Breast epithelium (tissue), 4 donors: ENCODE data around the gene NELL1. TPM values are rescaled to one million over a fixed set of nuclear protein-coding genes. Genes with fewer than 3 reads are reported as not detected.
"Not testable (repeated sequence)": the region's sequence is repeated elsewhere in the genome, so short reads cannot be mapped to it uniquely, and the experiment has no call there.

Experiments used
- DNase-seq, 2 donors: peaks; one replicate each; pipeline ENCODE4 v3.0.0-alpha.2; 2019; ENCODE audit warnings: low spot score in 2 of 2
- H3K27ac ChIP-seq, 2 donors: fragments of 200-600 bp; sonication (generic) in 1 of 2; one replicate each; pipeline ENCODE4 v1.5.1; 2016 to 2019; ENCODE audit warnings: mild to moderate bottlenecking in 1 of 2
- H3K27me3 ChIP-seq, 2 donors: fragments of 200-600 bp; sonication (generic) in 1 of 2; one replicate each; pipeline versions ENCODE4 v1.5.1 to v1.6.0; 2017 to 2019; ENCODE audit warnings: control low read depth in 1 of 2, mild to moderate bottlenecking in 1 of 2
- H3K36me3 ChIP-seq: fragments of 200-600 bp; one replicate; pipeline ENCODE4 v1.5.1; 2019
- H3K4me1 ChIP-seq, 2 donors: fragments of 200-600 bp; sonication (generic); one replicate each; pipeline ENCODE4 v1.5.1; 2016 to 2019; ENCODE audit warnings: control low read depth in 1 of 2
- H3K4me3 ChIP-seq, 3 donors: fragments of 200-600 bp; sonication (generic); 1 replicate in 2 of 3; 2 replicates in 1 of 3; pipeline ENCODE4 v1.5.1; 2016 to 2019; ENCODE audit warnings: mild to moderate bottlenecking in 3 of 3, moderate library complexity in 2 of 3
- H3K9me3 ChIP-seq, 2 donors: fragments of 200-600 bp; sonication (generic) in 1 of 2; one replicate each; pipeline ENCODE4 v1.5.1; 2016 to 2019; ENCODE audit warnings: control low read depth in 1 of 2
- POLR2A ChIP-seq: fragments of 450-650 bp; IDR thresholded peaks from one replicate; pipeline ENCODE4 v1.6.1; 2016; ENCODE audit warnings: antibody characterized with exemption, mild to moderate bottlenecking, moderate library complexity
- POLR2AphosphoS5 ChIP-seq, 3 donors: sonication (generic); formaldehyde crosslinking; IDR thresholded peaks; one replicate each; pipeline ENCODE4 v1.6.1; 2017; ENCODE audit warnings: antibody characterized with exemption in 3 of 3
- intact Hi-C: fragments of 100-400 bp; cut with DNase I; formaldehyde crosslinking; loops from one replicate; pipeline ENCODE4 v1.15.1; 2023; ENCODE audit warnings: low total_unique reads
- total RNA-seq, 3 donors: library from RNA; depleted of rRNA; stranded (reverse); fragments of >200 nt; gene quantifications; one replicate each; pipeline ENCODE4 v1.1.0, GENCODE V29; 2016
- TF ChIP-seq, protein P1 (sequence below), 3 donors: fragments of 450-650 bp; IDR thresholded peaks; one replicate each; pipeline ENCODE4 v1.5.1; 2016 to 2017; ENCODE audit warnings: antibody characterized with exemption in 3 of 3, mild to moderate bottlenecking in 3 of 3, moderate library complexity in 3 of 3

The NELL1 gene
- total RNA-seq, 3 donors from 2014 or later = 0.15 TPM; not detected in 2

DNA sequence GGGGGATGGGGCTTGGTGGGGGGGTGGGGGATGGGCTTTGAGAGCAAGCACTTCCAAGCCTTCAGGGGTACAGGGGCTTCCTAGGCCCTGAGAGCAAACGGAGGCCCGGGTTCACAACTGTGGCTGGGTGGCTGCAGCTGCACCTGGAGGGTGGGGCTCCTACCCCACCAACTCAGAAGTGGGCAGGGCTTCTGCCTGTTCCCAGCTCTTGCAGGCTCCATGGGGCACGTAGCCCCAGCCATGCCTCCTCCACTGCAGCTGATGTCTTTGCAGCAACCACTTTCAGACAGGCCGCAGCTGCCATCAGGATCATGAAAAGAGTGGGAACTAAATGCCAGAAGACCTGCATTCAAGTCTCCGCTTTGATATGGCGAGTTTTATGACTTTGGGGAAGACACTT is 464.3 kb downstream of the NELL1 start:
- Histone ChIP-seq H3K27me3 (peaks cover 0 to 3% of the 10 kb centered on the region in 2 donors), H3K36me3 (no peaks in the 10 kb centered on the region), H3K27ac (no peak overlapping the region), H3K4me1 (no peaks in the 10 kb centered on the region), H3K4me3 (no peak overlapping the region), H3K9me3 (no peaks in the 10 kb centered on the region)
- no peak for DNase-seq
- intact Hi-C loops = no loop called here
- TF ChIP-seq POLR2A (no peak), POLR2AphosphoS5 (IDR thresholded peaks at IDR 0.05) (no peak)
- TF ChIP-seq, protein P1, sequence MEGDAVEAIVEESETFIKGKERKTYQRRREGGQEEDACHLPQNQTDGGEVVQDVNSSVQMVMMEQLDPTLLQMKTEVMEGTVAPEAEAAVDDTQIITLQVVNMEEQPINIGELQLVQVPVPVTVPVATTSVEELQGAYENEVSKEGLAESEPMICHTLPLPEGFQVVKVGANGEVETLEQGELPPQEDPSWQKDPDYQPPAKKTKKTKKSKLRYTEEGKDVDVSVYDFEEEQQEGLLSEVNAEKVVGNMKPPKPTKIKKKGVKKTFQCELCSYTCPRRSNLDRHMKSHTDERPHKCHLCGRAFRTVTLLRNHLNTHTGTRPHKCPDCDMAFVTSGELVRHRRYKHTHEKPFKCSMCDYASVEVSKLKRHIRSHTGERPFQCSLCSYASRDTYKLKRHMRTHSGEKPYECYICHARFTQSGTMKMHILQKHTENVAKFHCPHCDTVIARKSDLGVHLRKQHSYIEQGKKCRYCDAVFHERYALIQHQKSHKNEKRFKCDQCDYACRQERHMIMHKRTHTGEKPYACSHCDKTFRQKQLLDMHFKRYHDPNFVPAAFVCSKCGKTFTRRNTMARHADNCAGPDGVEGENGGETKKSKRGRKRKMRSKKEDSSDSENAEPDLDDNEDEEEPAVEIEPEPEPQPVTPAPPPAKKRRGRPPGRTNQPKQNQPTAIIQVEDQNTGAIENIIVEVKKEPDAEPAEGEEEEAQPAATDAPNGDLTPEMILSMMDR (IDR thresholded peaks at IDR 0.05) = no peak

DNA sequence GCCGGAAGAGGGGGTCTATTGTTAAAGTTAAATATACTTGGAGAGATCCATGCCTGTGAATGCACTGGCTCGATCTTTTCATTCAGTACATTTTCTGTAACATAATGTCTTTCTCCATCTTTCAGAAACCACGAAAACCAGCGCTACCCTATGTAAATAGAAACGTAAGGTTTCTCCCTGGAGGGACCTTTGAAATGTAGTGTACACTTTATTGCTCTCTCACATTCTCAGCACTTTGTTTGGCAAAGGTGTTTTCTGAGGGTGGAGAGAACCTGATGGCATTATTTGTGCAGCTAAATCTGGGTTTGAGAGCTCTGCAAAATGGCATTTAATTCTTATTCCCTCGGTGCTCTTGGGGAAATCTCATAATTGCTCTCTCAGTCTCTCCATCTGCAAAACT is 468.4 kb downstream of the NELL1 start:
- Histone ChIP-seq H3K4me1 (no peaks in the 10 kb centered on the region), H3K27ac (no peak overlapping the region), H3K36me3 (no peaks in the 10 kb centered on the region), H3K27me3 (peaks cover 0 to 3% of the 10 kb centered on the region in 2 donors), H3K9me3 (no peaks in the 10 kb centered on the region), H3K4me3 (no peak overlapping the region)
- intact Hi-C loops = no loop called here
- no peak for DNase-seq
- TF ChIP-seq, protein P1 (IDR thresholded peaks at IDR 0.05) = no peak
- no peak for TF ChIP-seq POLR2A
- TF ChIP-seq POLR2AphosphoS5 (IDR thresholded peaks at IDR 0.05) = no peak

DNA sequence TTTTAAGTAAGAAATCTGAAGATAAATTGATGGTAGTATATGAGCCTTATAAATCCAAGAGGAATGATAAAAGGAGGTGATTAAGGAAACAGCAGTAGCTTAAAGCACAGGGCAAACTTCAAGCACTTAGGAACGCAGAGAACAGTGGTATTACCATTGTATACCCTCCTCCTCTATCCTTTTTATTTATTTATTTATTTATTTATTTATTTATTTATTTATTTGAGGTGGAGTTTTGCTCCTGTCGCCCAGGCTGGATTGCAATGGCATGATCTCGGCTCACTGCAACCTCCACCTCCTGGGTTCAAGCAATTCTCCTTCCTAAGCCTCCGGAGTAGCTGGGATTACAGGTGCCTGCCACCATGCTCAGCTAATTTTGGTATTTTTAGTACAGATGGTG is 472.2 kb downstream of the NELL1 start:
- H3K27me3 ChIP-seq, intact Hi-C loops, H3K4me3 ChIP-seq, H3K36me3 ChIP-seq, H3K9me3 ChIP-seq, H3K27ac ChIP-seq, DNase-seq, H3K4me1 ChIP-seq: not testable (repeated sequence)

DNA sequence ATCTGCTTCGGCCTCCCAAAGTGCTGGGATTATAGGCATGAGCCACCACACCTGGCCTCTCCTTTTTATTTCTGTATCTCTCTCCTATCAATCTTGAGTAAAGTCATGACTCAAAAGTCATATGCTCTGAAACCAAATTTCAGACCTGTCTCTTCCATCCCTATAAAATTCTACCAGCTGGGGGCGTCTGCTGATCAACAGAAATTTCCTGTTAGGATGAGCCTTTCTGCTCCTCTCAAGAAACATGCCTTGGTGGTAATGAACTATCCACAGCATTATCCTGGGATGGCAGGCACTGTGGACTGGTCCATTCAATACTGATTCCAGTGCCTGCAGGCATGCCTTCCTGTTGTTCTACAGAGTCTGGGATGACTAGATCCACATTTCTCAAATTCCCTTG is 472.6 kb downstream of the NELL1 start:
- intact Hi-C loops = no loop called here
- DNase-seq = no peak

DNA sequence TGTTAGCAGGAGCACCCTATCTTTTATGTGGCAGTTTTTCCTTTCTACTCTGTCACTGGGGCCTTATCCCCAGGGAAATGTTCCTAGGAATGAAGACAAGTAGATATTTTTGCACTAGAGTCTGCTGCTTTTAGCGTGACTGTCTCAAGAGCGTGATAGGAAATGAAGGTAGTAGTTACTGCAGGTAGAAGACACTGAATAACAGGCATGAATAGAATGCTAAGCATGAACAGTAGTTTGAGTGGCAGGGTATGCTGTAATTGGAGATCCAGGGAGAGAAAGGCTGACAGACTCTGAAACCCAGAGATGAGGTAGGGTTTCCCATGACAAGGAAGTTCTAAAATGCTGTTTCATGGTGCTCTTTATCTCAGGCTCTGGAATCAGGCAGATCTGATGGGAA is 475.1 kb downstream of the NELL1 start:
- no peaks in the 10 kb centered on the region for H3K27me3 ChIP-seq
- TF ChIP-seq, protein P1 (IDR thresholded peaks at IDR 0.05) = no peak
- TF ChIP-seq POLR2A (no peak), POLR2AphosphoS5 (IDR thresholded peaks at IDR 0.05) (no peak)
- no peaks in the 10 kb centered on the region for H3K36me3 ChIP-seq
- H3K4me3 ChIP-seq = no peak overlapping the region
- no peak overlapping the region for H3K27ac ChIP-seq
- no peaks in the 10 kb centered on the region for H3K4me1 ChIP-seq
- no peak for DNase-seq
- intact Hi-C loops = no loop called here
- no peaks in the 10 kb centered on the region for H3K9me3 ChIP-seq

More for the DNA sequence above, 472.6 kb downstream of the NELL1 start:
- Histone ChIP-seq H3K4me3 (no peak overlapping the region), H3K4me1 (no peaks in the 10 kb centered on the region), H3K36me3 (no peaks in the 10 kb centered on the region), H3K27me3 (no peaks in the 10 kb centered on the region), H3K9me3 (no peaks in the 10 kb centered on the region), H3K27ac (no peak overlapping the region)
- TF ChIP-seq, protein P1 (IDR thresholded peaks at IDR 0.05) = no peak
- TF ChIP-seq POLR2AphosphoS5 (IDR thresholded peaks at IDR 0.05) = no peak
- TF ChIP-seq POLR2A = no peak

DNA sequence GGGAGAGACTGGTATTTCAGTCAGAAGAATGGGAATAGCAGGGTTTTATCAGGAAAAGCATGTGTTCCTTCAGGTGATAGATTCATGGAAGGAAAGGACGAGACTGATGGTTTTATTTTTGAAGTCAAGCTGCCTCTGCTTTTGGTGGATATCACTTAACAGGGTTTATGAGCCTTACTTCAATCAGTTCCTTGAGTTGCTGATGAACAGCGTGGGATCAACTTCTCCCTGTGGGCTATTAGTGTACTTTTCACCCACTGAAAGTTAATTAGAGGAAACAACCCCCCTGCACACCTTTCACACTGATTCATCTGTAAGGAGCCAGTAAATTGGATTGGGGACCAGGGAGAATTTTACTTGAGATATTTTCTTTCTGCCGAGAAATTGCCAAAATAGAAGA is 479.0 kb downstream of the NELL1 start:
- no peaks in the 10 kb centered on the region for H3K4me1 ChIP-seq
- no peak for TF ChIP-seq POLR2AphosphoS5 (IDR thresholded peaks at IDR 0.05)
- TF ChIP-seq POLR2A = no peak
- TF ChIP-seq, protein P1 (IDR thresholded peaks at IDR 0.05) = no peak

More for the DNA sequence above, 479.0 kb downstream of the NELL1 start:
- DNase-seq = no peak
- Histone ChIP-seq H3K27ac (no peak overlapping the region), H3K36me3 (no peaks in the 10 kb centered on the region), H3K4me3 (no peak overlapping the region), H3K27me3 (no peaks in the 10 kb centered on the region), H3K9me3 (no peaks in the 10 kb centered on the region)
- intact Hi-C loops = no loop called here
